Stimulated activated CD4-positive, alpha-beta T cell treated with anti-CD3 and anti-CD28 coated beads, Interleukin-12 subunit alpha, Interleukin-12 subunit beta, amount 100 ng/mL, for 48 hours (primary cell): ENCODE measurements around the gene TAF4.
"Not testable (repeated sequence)": the region's sequence is repeated elsewhere in the genome, so short reads cannot be mapped to it uniquely, and the experiment has no call there.

Source experiments
- DNase-seq, 3 donors: peaks; one replicate each; pipeline ENCODE4 v3.0.0-alpha.2; 2020; ENCODE audit warnings: low read depth in 2 of 3, low spot score in 1 of 3

The TAF4 gene

GRCh38 chr20:61980647-61981583, 84.8 kb downstream of the TAF4 start:
- no peak for DNase-seq

GRCh38 chr20:61979701-61980635, 85.7 kb downstream of the TAF4 start:
- no peak for DNase-seq

GRCh38 chr20:61979090-61979489, 86.6 kb downstream of the TAF4 start:
- no peak for DNase-seq

- DNase-seq: no peak
Observed at GRCh38 chr20:61978491-61978890, 87.2 kb downstream of the TAF4 start.

- DNase-seq: no peak
Observed at GRCh38 chr20:61977419-61977786, 88.3 kb downstream of the TAF4 start.

GRCh38 chr20:61976644-61977418, 88.8 kb downstream of the TAF4 start:
- no peak for DNase-seq

- no peak for DNase-seq
Observed at GRCh38 chr20:61976263-61976643, 89.4 kb downstream of the TAF4 start.

GRCh38 chr20:61975407-61976129, 90.1 kb downstream of the TAF4 start:
- no peak for DNase-seq

- no peak for DNase-seq
Observed at GRCh38 chr20:61974357-61974665, 91.4 kb downstream of the TAF4 start.

- DNase-seq: no peak
Observed at GRCh38 chr20:61973515-61974356, 91.9 kb downstream of the TAF4 start.

- DNase-seq: no peak
Observed at GRCh38 chr20:61972636-61973508, 92.8 kb downstream of the TAF4 start.

- not testable (repeated sequence) for DNase-seq
Observed at GRCh38 chr20:61971595-61971994, 94.1 kb downstream of the TAF4 start.

- DNase-seq: no peak
Observed at GRCh38 chr20:61970357-61970756, 95.3 kb downstream of the TAF4 start.

- no peak for DNase-seq
Observed at GRCh38 chr20:61969806-61970205, 95.9 kb downstream of the TAF4 start.

- no peak for DNase-seq
Observed at GRCh38 chr20:61968932-61969331, 96.7 kb downstream of the TAF4 start.

GRCh38 chr20:61968036-61968810, 97.5 kb downstream of the TAF4 start:
- DNase-seq: no peak

GRCh38 chr20:61967300-61967699, 98.4 kb downstream of the TAF4 start:
- DNase-seq: no peak
